AG10803 (cell line): Measurements from ENCODE around the gene CYS1.

Source experiments
- DNase-seq: peaks from one replicate; pipeline ENCODE4 v3.0.0; 2010; ENCODE audit warnings: low read depth
- H3K4me3 ChIP-seq: 2 replicates; pipeline ENCODE4 v1.5.1; 2011; ENCODE audit warnings: mild to moderate bottlenecking, low read length, control low read depth
- CTCF ChIP-seq: conservative IDR thresholded peaks from 2 replicates; pipeline ENCODE4 v1.5.1; 2011; ENCODE audit warnings: mild to moderate bottlenecking, low read length, control low read depth, inconsistent platforms

CYS1 gene

GRCh38 chr2:10078704-10079265 lies 1.4 kb downstream of the CYS1 start:
- H3K4me3 ChIP-seq, result peak overlapping the region; percentile 60
- no peak for TF ChIP-seq CTCF
- DNase-seq, result peak; percentile 68

GRCh38 chr2:10078001-10078400 lies 2.2 kb downstream of the CYS1 start:
- TF ChIP-seq CTCF, result no peak
- no peak for DNase-seq
- no peak overlapping the region for H3K4me3 ChIP-seq

- no peak for TF ChIP-seq CTCF
- no peak for DNase-seq
- H3K4me3 ChIP-seq, result no peak overlapping the region
Observed at GRCh38 chr2:10076988-10077527, 3.2 kb downstream of the CYS1 start.

- no peak overlapping the region for H3K4me3 ChIP-seq
- DNase-seq, result no peak
- no peak for TF ChIP-seq CTCF
Observed at GRCh38 chr2:10076511-10076910, 3.7 kb downstream of the CYS1 start.

GRCh38 chr2:10075571-10076209 lies 4.5 kb downstream of the CYS1 start:
- no peak overlapping the region for H3K4me3 ChIP-seq
- no peak for DNase-seq
- TF ChIP-seq CTCF, result no peak

- no peak overlapping the region for H3K4me3 ChIP-seq
- TF ChIP-seq CTCF, result no peak
- DNase-seq, result no peak
Observed at GRCh38 chr2:10075101-10075500, 5.1 kb downstream of the CYS1 start.

GRCh38 chr2:10073706-10074105 lies 6.5 kb downstream of the CYS1 start:
- no peak overlapping the region for H3K4me3 ChIP-seq
- no peak for TF ChIP-seq CTCF
- no peak for DNase-seq
